HepG2 (cell line): Measurements from ENCODE around the gene RBP4. TPM values are rescaled to one million over a fixed set of nuclear protein-coding genes. Genes with fewer than 3 reads are reported as not detected.

Source experiments
- CHD4 ChIP-seq: fragments of 200-600 bp; sonication (generic); IDR thresholded peaks from 2 replicates; pipeline ENCODE4 v1.7.0; 2017; ENCODE audit warnings: mild to moderate bottlenecking, low read length, borderline replicate concordance
- ELF3 ChIP-seq: IDR thresholded peaks from 2 replicates; pipeline ENCODE4 v1.6.1; 2016; ENCODE audit warnings: missing genetic modification reagents, missing compliant biosample characterization
- FOXM1 ChIP-seq: sonication (generic); formaldehyde crosslinking; IDR thresholded peaks from 2 replicates; pipeline ENCODE4 v1.5.0; 2020; ENCODE audit warnings: missing genetic modification reagents
- GTF3A ChIP-seq: sonication (generic); formaldehyde crosslinking; conservative IDR thresholded peaks from 2 replicates; pipeline ENCODE4 v1.4.0; 2020; ENCODE audit warnings: mild to moderate bottlenecking, missing genetic modification reagents
- HDAC2 ChIP-seq: sonication (generic); formaldehyde crosslinking; IDR thresholded peaks from 2 replicates; pipeline ENCODE4 v1.4.0; 2020; ENCODE audit warnings: missing genetic modification reagents
- HNRNPH1 ChIP-seq: fragments of 200-400 bp; formaldehyde crosslinking; optimal IDR thresholded peaks from 2 replicates; pipeline ENCODE3; 2017; ENCODE audit warnings: mild to moderate bottlenecking, low read depth, low read length
- KDM2A ChIP-seq: sonication (generic); formaldehyde crosslinking; IDR thresholded peaks from 2 replicates; pipeline ENCODE4 v1.4.0; 2020; ENCODE audit warnings: low read depth, missing genetic modification reagents, borderline replicate concordance
- MTERF4 ChIP-seq: sonication (generic); formaldehyde crosslinking; IDR thresholded peaks from 2 replicates; pipeline ENCODE4 v1.8.0; 2023; ENCODE audit warnings: mild to moderate bottlenecking, missing genetic modification reagents
- NCOA5 ChIP-seq: sonication (generic); formaldehyde crosslinking; IDR thresholded peaks from 2 replicates; pipeline ENCODE4 v1.4.0; 2020; ENCODE audit warnings: missing genetic modification reagents
- PHB2 ChIP-seq: fragments of 450-650 bp; IDR thresholded peaks from 2 replicates; pipeline ENCODE4 v1.6.1; 2018; ENCODE audit not compliant: partially characterized antibody
- PLRG1 ChIP-seq: fragments of 450-650 bp; conservative IDR thresholded peaks from 2 replicates; pipeline ENCODE4 v1.6.1; 2016
- SATB2 ChIP-seq: sonication (generic); formaldehyde crosslinking; IDR thresholded peaks from 2 replicates; pipeline ENCODE4 v1.5.0; 2020; ENCODE audit warnings: missing genetic modification reagents
- STAG1 ChIP-seq: sonication (generic); formaldehyde crosslinking; IDR thresholded peaks from 2 replicates; pipeline ENCODE4 v1.4.0; 2020; ENCODE audit warnings: missing genetic modification reagents
- TBX2 ChIP-seq: sonication (generic); formaldehyde crosslinking; IDR thresholded peaks from 2 replicates; pipeline ENCODE4 v1.5.0; 2020; ENCODE audit warnings: missing genetic modification reagents, mild to moderate bottlenecking, borderline replicate concordance
- TCF12 ChIP-seq, 2 experiments: fragments of 450-650 bp in 1 of 2; sonication (generic) in 1 of 2; formaldehyde crosslinking in 1 of 2; IDR thresholded peaks; 2 replicates each; pipeline versions ENCODE4 v1.6.1 to v1.8.0; 2017 to 2022; ENCODE audit warnings: antibody characterized with exemption in 1 of 2, mild to moderate bottlenecking in 1 of 2, missing genetic modification reagents in 1 of 2, moderate library complexity in 1 of 2
- THAP8 ChIP-seq: sonication (generic); formaldehyde crosslinking; IDR thresholded peaks from 2 replicates; pipeline ENCODE4 v1.5.1; 2020; ENCODE audit warnings: missing genetic modification reagents, mild to moderate bottlenecking, borderline replicate concordance
- TMF1 ChIP-seq: sonication (generic); formaldehyde crosslinking; IDR thresholded peaks from 2 replicates; pipeline ENCODE4 v1.8.1; 2022; ENCODE audit warnings: low read depth, missing genetic modification reagents
- TOPORS ChIP-seq: sonication (generic); formaldehyde crosslinking; IDR thresholded peaks from 2 replicates; pipeline ENCODE4 v1.8.0; 2023; ENCODE audit warnings: mild to moderate bottlenecking, missing genetic modification reagents
- YY1 ChIP-seq: IDR thresholded peaks from 2 replicates; pipeline ENCODE4 v1.6.1; 2011; ENCODE audit warnings: low read length, low read depth, moderate library complexity, mild to moderate bottlenecking; ENCODE audit not compliant: insufficient read depth, insufficient replicate concordance
- ZMYM4 ChIP-seq: sonication (generic); formaldehyde crosslinking; IDR thresholded peaks from 2 replicates; pipeline ENCODE4 v1.8.1; 2023; ENCODE audit warnings: mild to moderate bottlenecking, missing genetic modification reagents
- ZNF546 ChIP-seq: sonication (generic); formaldehyde crosslinking; conservative IDR thresholded peaks from 2 replicates; pipeline ENCODE4 v1.8.1; 2023; ENCODE audit warnings: mild to moderate bottlenecking, missing genetic modification reagents
- ZNF580 ChIP-seq: IDR thresholded peaks from 2 replicates; pipeline ENCODE4 v1.6.1; 2016; ENCODE audit warnings: low read depth, borderline replicate concordance
- ZNF615 ChIP-seq: sonication (generic); formaldehyde crosslinking; IDR thresholded peaks from 2 replicates; pipeline ENCODE4 v1.5.0; 2020; ENCODE audit warnings: mild to moderate bottlenecking, missing genetic modification reagents, borderline replicate concordance
- ZNF850 ChIP-seq: sonication (generic); formaldehyde crosslinking; conservative IDR thresholded peaks from 2 replicates; pipeline ENCODE4 v1.9.0; 2021; ENCODE audit warnings: mild to moderate bottlenecking, missing genetic modification reagents
- polyA plus RNA-seq, 8 experiments: library from polyadenylated mRNA; depleted of rRNA in 3 of 8; stranded (reverse) in 7 of 8; unstranded in 1 of 8; fragments of >200 nt; fragmentation: Illumina TruSeq in 4 of 8; extraction: Trizol in 4 of 8; gene quantifications; 2 replicates each; pipeline versions ENCODE4 v1.2.1 to v1.2.3, GENCODE V29; 2011 to 2016; ENCODE audit warnings: low read depth in 4 of 8, missing spikeins in 1 of 8, mixed read lengths in 1 of 8; ENCODE audit not compliant: insufficient read depth in 1 of 8
- total RNA-seq, 5 experiments: library from RNA; depleted of rRNA; stranded (reverse); fragments of >200 nt; fragmentation: Illumina TruSeq; extraction: Trizol; gene quantifications; 2 replicates each; pipeline ENCODE4 v1.2.3, GENCODE V29; 2016; ENCODE audit warnings: low read depth in 1 of 5
- TF ChIP-seq, protein P1 (sequence below): sonication (generic); formaldehyde crosslinking; IDR thresholded peaks from 2 replicates; pipeline ENCODE4 v1.5.1; 2020; ENCODE audit warnings: missing genetic modification reagents, mild to moderate bottlenecking, borderline replicate concordance
- TF ChIP-seq, protein P2 (sequence below): sonication (generic); formaldehyde crosslinking; conservative IDR thresholded peaks from 2 replicates; pipeline ENCODE4 v1.8.0; 2022; ENCODE audit warnings: missing genetic modification reagents
- TF ChIP-seq, protein P3 (sequence below): sonication (generic); formaldehyde crosslinking; conservative IDR thresholded peaks from 2 replicates; pipeline ENCODE4 v1.4.0; 2020; ENCODE audit warnings: missing genetic modification reagents

The RBP4 gene
- total and polyA plus RNA-seq, 2 of the 13 experiments (the other 11 are each of a cell fraction or from before 2014, with no cell fraction given) = 642 to 931 TPM

GRCh38 chr10:93601774-93602162, 733 bp upstream of the RBP4 start (continued):
- TF ChIP-seq THAP8 (CRISPR knock-in tag) (no peak), PHB2 (no peak), MTERF4 (CRISPR knock-in tag) (no peak), HNRNPH1 (no peak), ZNF850 (CRISPR knock-in tag) (no peak), ZNF615 (CRISPR knock-in tag) (no peak), HDAC2 (CRISPR knock-in tag) (no peak; the same call in 1 of the 2 replicates), ZNF580 (CRISPR knock-in tag) (no peak), TBX2 (CRISPR knock-in tag) (no peak), CHD4 (no peak), TOPORS (CRISPR knock-in tag) (no peak), KDM2A (no peak), SATB2 (CRISPR knock-in tag) (peak; percentile 38; the same call in 1 of the 2 replicates), PLRG1 (no peak), GTF3A (CRISPR knock-in tag) (no peak), TMF1 (CRISPR knock-in tag) (no peak), NCOA5 (CRISPR knock-in tag) (no peak), TCF12 (IDR thresholded peaks at IDR 0.05) (no peak), TCF12 (CRISPR knock-in tag; IDR thresholded peaks at IDR 0.05) (no peak), ZNF546 (CRISPR knock-in tag) (no peak), YY1 (no peak), FOXM1 (CRISPR knock-in tag) (no peak), ELF3 (CRISPR knock-in tag) (peak; percentile 41; the same call in 1 of the 2 replicates), ZMYM4 (CRISPR knock-in tag) (no peak), STAG1 (CRISPR knock-in tag) (0 out of 2 replicates have a peak, but pooled peaks have one; percentile 1)
- TF ChIP-seq, protein P1, sequence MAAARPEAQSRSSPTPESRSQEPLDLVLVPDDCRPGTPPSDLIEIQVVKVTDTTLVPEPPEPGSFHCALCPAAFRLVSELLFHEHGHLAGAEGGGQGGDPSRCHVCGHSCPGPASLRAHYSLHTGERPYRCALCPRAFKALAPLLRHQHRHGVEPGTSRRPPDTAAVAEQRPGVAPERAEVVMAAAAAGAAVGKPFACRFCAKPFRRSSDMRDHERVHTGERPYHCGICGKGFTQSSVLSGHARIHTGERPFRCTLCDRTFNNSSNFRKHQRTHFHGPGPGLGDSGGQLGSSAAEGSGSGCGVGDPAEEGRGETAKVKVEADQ = no peak
- TF ChIP-seq, protein P2, sequence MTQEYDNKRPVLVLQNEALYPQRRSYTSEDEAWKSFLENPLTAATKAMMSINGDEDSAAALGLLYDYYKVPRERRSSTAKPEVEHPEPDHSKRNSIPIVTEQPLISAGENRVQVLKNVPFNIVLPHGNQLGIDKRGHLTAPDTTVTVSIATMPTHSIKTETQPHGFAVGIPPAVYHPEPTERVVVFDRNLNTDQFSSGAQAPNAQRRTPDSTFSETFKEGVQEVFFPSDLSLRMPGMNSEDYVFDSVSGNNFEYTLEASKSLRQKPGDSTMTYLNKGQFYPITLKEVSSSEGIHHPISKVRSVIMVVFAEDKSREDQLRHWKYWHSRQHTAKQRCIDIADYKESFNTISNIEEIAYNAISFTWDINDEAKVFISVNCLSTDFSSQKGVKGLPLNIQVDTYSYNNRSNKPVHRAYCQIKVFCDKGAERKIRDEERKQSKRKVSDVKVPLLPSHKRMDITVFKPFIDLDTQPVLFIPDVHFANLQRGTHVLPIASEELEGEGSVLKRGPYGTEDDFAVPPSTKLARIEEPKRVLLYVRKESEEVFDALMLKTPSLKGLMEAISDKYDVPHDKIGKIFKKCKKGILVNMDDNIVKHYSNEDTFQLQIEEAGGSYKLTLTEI (CRISPR knock-in tag) = no peak
- TF ChIP-seq, protein P3, sequence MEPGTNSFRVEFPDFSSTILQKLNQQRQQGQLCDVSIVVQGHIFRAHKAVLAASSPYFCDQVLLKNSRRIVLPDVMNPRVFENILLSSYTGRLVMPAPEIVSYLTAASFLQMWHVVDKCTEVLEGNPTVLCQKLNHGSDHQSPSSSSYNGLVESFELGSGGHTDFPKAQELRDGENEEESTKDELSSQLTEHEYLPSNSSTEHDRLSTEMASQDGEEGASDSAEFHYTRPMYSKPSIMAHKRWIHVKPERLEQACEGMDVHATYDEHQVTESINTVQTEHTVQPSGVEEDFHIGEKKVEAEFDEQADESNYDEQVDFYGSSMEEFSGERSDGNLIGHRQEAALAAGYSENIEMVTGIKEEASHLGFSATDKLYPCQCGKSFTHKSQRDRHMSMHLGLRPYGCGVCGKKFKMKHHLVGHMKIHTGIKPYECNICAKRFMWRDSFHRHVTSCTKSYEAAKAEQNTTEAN (CRISPR knock-in tag) = no peak
